WTC11 (cell line): Measurements from ENCODE around the gene TMEM120A.

Experiments used
- NFYB ChIP-seq: sonication (generic); formaldehyde crosslinking; conservative IDR thresholded peaks from 2 replicates; pipeline ENCODE4 v1.8.0; 2022; ENCODE audit warnings: low read depth, missing genetic modification reagents
- NR2C2 ChIP-seq: sonication (generic); formaldehyde crosslinking; IDR thresholded peaks from 2 replicates; pipeline ENCODE4 v1.8.0; 2022; ENCODE audit warnings: mild to moderate bottlenecking, missing genetic modification reagents
- RELA ChIP-seq: sonication (generic); formaldehyde crosslinking; IDR thresholded peaks from 2 replicates; pipeline ENCODE4 v1.8.1; 2022; ENCODE audit warnings: missing genetic modification reagents, mild to moderate bottlenecking, borderline replicate concordance
- SP1 ChIP-seq: sonication (generic); formaldehyde crosslinking; conservative IDR thresholded peaks from 2 replicates; pipeline ENCODE4 v1.8.1; 2022; ENCODE audit warnings: missing genetic modification reagents
- ZBTB21 ChIP-seq: sonication (generic); formaldehyde crosslinking; IDR thresholded peaks from 2 replicates; pipeline ENCODE4 v1.8.1; 2023; ENCODE audit warnings: mild to moderate bottlenecking, missing genetic modification reagents, borderline replicate concordance
- TF ChIP-seq, protein P1 (sequence below): fragments of 200-600 bp; IDR thresholded peaks from 2 replicates; pipeline ENCODE4 v1.8.0; 2022; ENCODE audit warnings: antibody characterized with exemption
- TF ChIP-seq, protein P2 (sequence below): sonication (generic); formaldehyde crosslinking; IDR thresholded peaks from 2 replicates; pipeline ENCODE4 v1.8.1; 2023; ENCODE audit warnings: mild to moderate bottlenecking, missing genetic modification reagents, borderline replicate concordance
- TF ChIP-seq, protein P3 (sequence below): sonication (generic); formaldehyde crosslinking; IDR thresholded peaks from 2 replicates; pipeline ENCODE4 v1.8.0; 2022; ENCODE audit warnings: mild to moderate bottlenecking, missing genetic modification reagents

DNA sequence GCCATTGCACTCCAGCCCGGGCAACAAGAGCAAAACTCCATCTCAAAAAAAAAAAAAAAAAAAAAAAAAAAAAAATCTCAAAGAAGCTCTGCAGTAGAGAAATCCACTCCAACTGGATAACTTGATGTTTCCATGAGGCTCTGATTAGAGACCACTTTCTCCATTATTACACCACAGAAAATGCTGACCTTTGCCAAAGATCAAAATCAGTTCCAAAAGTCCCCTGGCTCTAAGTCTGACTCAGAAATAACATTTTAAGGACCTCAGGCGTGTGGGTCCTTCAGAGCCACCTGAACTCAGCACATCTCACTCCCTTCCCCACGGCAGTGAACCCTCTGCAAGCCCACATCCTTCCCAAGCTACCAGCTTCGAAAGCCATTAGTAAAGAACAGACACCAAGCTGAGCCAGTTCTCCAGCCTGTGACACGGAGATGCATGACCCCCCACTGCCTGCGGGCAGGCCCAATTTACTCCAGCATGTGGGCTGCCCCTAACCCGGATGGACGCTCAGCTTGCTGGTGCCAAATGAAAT is 13.8 kb upstream of the TMEM120A start:
- TF ChIP-seq, protein P1, sequence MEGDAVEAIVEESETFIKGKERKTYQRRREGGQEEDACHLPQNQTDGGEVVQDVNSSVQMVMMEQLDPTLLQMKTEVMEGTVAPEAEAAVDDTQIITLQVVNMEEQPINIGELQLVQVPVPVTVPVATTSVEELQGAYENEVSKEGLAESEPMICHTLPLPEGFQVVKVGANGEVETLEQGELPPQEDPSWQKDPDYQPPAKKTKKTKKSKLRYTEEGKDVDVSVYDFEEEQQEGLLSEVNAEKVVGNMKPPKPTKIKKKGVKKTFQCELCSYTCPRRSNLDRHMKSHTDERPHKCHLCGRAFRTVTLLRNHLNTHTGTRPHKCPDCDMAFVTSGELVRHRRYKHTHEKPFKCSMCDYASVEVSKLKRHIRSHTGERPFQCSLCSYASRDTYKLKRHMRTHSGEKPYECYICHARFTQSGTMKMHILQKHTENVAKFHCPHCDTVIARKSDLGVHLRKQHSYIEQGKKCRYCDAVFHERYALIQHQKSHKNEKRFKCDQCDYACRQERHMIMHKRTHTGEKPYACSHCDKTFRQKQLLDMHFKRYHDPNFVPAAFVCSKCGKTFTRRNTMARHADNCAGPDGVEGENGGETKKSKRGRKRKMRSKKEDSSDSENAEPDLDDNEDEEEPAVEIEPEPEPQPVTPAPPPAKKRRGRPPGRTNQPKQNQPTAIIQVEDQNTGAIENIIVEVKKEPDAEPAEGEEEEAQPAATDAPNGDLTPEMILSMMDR: no peak
- TF ChIP-seq NFYB (CRISPR knock-in tag) (no peak), ZBTB21 (no peak), SP1 (CRISPR knock-in tag) (no peak), RELA (no peak), NR2C2 (CRISPR knock-in tag) (no peak)
- TF ChIP-seq, protein P2, sequence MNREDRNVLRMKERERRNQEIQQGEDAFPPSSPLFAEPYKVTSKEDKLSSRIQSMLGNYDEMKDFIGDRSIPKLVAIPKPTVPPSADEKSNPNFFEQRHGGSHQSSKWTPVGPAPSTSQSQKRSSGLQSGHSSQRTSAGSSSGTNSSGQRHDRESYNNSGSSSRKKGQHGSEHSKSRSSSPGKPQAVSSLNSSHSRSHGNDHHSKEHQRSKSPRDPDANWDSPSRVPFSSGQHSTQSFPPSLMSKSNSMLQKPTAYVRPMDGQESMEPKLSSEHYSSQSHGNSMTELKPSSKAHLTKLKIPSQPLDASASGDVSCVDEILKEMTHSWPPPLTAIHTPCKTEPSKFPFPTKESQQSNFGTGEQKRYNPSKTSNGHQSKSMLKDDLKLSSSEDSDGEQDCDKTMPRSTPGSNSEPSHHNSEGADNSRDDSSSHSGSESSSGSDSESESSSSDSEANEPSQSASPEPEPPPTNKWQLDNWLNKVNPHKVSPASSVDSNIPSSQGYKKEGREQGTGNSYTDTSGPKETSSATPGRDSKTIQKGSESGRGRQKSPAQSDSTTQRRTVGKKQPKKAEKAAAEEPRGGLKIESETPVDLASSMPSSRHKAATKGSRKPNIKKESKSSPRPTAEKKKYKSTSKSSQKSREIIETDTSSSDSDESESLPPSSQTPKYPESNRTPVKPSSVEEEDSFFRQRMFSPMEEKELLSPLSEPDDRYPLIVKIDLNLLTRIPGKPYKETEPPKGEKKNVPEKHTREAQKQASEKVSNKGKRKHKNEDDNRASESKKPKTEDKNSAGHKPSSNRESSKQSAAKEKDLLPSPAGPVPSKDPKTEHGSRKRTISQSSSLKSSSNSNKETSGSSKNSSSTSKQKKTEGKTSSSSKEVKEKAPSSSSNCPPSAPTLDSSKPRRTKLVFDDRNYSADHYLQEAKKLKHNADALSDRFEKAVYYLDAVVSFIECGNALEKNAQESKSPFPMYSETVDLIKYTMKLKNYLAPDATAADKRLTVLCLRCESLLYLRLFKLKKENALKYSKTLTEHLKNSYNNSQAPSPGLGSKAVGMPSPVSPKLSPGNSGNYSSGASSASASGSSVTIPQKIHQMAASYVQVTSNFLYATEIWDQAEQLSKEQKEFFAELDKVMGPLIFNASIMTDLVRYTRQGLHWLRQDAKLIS (CRISPR knock-in tag): no peak
- TF ChIP-seq, protein P3, sequence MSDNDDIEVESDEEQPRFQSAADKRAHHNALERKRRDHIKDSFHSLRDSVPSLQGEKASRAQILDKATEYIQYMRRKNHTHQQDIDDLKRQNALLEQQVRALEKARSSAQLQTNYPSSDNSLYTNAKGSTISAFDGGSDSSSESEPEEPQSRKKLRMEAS (CRISPR knock-in tag): no peak
